Mammary epithelial cell (primary cell): Measurements from ENCODE around the gene NAGS.

Source experiments
- EZH2 ChIP-seq: IDR thresholded peaks from 2 replicates; pipeline ENCODE4 v1.6.1; 2012; ENCODE audit warnings: low read length, inconsistent platforms, borderline replicate concordance
- TF ChIP-seq, protein P1 (sequence below), 2 donors: IDR thresholded peaks in 1 of 2; conservative IDR thresholded peaks in 1 of 2; 2 replicates each; pipeline ENCODE4 v1.5.1; 2011 to 2012; ENCODE audit warnings: inconsistent platforms in 2 of 2, low read length in 2 of 2, mild to moderate bottlenecking in 2 of 2, control low read depth in 1 of 2, low read depth in 1 of 2; ENCODE audit not compliant: insufficient read depth in 1 of 2; ENCODE audit errors: extremely low read depth in 1 of 2

DNA sequence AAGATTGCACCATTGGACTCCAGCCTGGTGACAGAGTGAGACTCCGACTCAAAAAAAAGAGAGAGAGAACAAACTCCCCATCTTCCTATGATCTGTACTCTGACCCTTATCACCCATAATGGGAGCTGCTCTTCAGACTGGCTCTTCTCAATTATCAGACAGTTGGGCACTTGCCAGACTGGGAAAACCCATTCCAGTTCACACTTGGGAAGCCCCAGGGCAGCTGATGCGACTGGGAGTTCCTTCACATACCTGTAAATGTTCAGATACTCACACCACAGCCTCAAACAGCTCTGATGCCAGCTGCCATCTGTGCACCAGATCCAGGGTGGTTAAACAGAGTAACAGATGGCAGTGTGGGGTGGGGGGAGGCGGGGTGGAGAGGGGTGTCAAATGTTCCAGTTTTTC lies 34.2 kb downstream of the NAGS start:
- no peak for TF ChIP-seq EZH2
- TF ChIP-seq, protein P1, sequence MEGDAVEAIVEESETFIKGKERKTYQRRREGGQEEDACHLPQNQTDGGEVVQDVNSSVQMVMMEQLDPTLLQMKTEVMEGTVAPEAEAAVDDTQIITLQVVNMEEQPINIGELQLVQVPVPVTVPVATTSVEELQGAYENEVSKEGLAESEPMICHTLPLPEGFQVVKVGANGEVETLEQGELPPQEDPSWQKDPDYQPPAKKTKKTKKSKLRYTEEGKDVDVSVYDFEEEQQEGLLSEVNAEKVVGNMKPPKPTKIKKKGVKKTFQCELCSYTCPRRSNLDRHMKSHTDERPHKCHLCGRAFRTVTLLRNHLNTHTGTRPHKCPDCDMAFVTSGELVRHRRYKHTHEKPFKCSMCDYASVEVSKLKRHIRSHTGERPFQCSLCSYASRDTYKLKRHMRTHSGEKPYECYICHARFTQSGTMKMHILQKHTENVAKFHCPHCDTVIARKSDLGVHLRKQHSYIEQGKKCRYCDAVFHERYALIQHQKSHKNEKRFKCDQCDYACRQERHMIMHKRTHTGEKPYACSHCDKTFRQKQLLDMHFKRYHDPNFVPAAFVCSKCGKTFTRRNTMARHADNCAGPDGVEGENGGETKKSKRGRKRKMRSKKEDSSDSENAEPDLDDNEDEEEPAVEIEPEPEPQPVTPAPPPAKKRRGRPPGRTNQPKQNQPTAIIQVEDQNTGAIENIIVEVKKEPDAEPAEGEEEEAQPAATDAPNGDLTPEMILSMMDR (conservative IDR thresholded peaks at IDR 0.05 in 1 of 2, IDR thresholded peaks at IDR 0.05 in 1 of 2; ENCODE audit: extremely low read depth in 1 of 2, insufficient read depth in 1 of 2, low read depth in 1 of 2, low read length in 2 of 2): no peak
